Measurements from ENCODE around the gene COPG1. TPM values are rescaled to one million over a fixed set of nuclear protein-coding genes. Genes with fewer than 3 reads are reported as not detected.

Gene COPG1
- total and polyA plus RNA-seq, 2 donors (not counting 1 experiment from before 2014, with no cell fraction given): 48.9 to 85.9 TPM

DNA sequence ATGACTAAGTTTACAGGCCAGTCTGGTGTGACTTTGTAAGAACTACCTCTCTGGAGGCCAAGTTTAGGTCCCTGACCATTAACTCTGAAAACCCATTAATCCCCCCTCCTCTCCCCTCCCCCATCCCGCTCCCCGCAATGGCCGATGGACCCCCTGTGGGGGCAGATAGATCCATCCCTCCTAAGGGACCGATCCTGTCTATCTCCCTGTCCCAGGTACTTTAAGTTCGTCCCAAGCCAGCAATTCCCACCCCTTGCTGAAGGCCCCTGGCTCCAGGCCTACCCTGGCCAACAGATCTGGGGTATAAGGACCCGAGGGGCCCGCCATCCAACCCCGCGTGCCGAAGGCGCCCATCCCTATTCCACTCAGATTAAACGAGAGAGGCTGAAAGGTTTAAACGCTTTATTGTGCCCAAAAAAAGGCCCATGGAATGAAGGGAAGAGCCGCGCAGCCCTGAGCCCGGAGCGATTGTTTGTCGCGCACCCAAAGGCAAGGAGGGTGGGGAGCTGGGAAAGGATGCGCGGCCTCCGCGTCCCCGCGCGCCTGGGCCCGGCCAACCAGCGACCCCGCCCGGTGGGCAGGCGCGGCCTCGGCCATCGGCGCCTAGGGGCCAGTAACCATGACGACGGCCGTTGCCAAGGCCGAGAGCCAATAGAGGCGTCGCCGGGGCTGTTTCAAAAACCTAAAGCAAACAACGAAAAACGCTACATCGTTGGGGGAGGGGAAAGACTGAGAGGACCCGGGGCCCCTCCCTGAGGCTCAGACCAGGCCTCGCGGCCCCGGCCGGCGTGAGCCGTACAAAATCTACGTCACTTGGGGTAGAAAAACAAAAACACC, 65.2 kb downstream of the COPG1 start:
- H3K27ac ChIP-seq (ENCODE audit: low read length in 2 of 2): peak overlapping the region in 1 of 2 donors; percentile 23
- ChIA-PET CTCF (interaction anchor here (0.6 to 4.2 kb wide), 8 partner anchors 9 to 345 kb away, joined by 4 to 58 read pairs (median 10); partner anchors contain the start of gene HMCES), POLR2A (interaction anchor here (1.2 to 2.4 kb wide), 4 partner anchors 9 to 37 kb away, joined by 3 to 30 read pairs (median 4); partner anchors contain the start of gene HMCES)
- H3K4me3 Mint-ChIP-seq: peak overlapping the region; percentile 88
- no peak for TF ChIP-seq EZH2 (IDR thresholded peaks at IDR 0.05; ENCODE audit: borderline replicate concordance, insufficient read depth, low read depth, low read length, poor library complexity, severe bottlenecking)
- TF ChIP-seq, protein P1, sequence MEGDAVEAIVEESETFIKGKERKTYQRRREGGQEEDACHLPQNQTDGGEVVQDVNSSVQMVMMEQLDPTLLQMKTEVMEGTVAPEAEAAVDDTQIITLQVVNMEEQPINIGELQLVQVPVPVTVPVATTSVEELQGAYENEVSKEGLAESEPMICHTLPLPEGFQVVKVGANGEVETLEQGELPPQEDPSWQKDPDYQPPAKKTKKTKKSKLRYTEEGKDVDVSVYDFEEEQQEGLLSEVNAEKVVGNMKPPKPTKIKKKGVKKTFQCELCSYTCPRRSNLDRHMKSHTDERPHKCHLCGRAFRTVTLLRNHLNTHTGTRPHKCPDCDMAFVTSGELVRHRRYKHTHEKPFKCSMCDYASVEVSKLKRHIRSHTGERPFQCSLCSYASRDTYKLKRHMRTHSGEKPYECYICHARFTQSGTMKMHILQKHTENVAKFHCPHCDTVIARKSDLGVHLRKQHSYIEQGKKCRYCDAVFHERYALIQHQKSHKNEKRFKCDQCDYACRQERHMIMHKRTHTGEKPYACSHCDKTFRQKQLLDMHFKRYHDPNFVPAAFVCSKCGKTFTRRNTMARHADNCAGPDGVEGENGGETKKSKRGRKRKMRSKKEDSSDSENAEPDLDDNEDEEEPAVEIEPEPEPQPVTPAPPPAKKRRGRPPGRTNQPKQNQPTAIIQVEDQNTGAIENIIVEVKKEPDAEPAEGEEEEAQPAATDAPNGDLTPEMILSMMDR (IDR thresholded peaks at IDR 0.05): no peak
- peaks cover 0 to 27% (median 13%) of the 10 kb centered on the region in 4 experiments for H3K27me3 ChIP-seq (replicated peaks in 1 of 4; ENCODE audit: control extremely low read depth in 1 of 4, control insufficient read depth in 3 of 4, insufficient read depth in 4 of 4, low read length in 3 of 4)
- peak overlapping the region; percentile 60 to 84 (median 82) for H3K4me3 ChIP-seq (ENCODE audit: control extremely low read depth in 1 of 5, extremely low read depth in 1 of 5, insufficient read depth in 1 of 5, low read depth in 2 of 5, low read length in 4 of 5)
- ATAC-seq (ENCODE audit: low read depth) (peak; percentile 44), DNase-seq (peak; percentile 68)
- H3K9me3 ChIP-seq (ENCODE audit: control extremely low read depth in 1 of 3, control insufficient read depth in 2 of 3, insufficient read depth in 1 of 3, low read length in 2 of 3): no peaks in the 10 kb centered on the region
- H3K4me2 ChIP-seq (replicated peaks; ENCODE audit: low read depth, low read length, poor library complexity, severe bottlenecking): peak overlapping the region; percentile 97
- peaks cover 27% of the 10 kb centered on the region for H3K4me1 Mint-ChIP-seq
- peaks cover 15% of the 10 kb centered on the region for H3K27me3 Mint-ChIP-seq
- intact Hi-C loops (cut with micrococcal nuclease): loop anchor here (2.0 kb wide), 1 partner anchor 130 kb away; no protein-coding TSS in a partner anchor
- peak overlapping the region; percentile 74 for H3K9ac ChIP-seq (ENCODE audit: low read length)
- H3K27ac Mint-ChIP-seq: peak overlapping the region; percentile 80
- H3K79me2 ChIP-seq (ENCODE audit: control insufficient read depth, insufficient read depth, low read length): peaks cover 4% of the 10 kb centered on the region
- H3K9me3 Mint-ChIP-seq (ENCODE audit: insufficient read depth): no peaks in the 10 kb centered on the region
- peaks cover 19% of the 10 kb centered on the region for H4K20me1 ChIP-seq (ENCODE audit: control insufficient read depth, insufficient read depth, low read length, poor library complexity, severe bottlenecking)
- peaks cover 26 to 40% of the 10 kb centered on the region in 2 donors for H3K4me1 ChIP-seq (ENCODE audit: control insufficient read depth in 2 of 2, insufficient read depth in 2 of 2, low read length in 2 of 2)
- WGBS (ENCODE audit: insufficient coverage): 2% methylated on average over 46 of the region's 53 CpGs
- no peaks in the 10 kb centered on the region for H3K36me3 ChIP-seq (replicated peaks in 1 of 2; ENCODE audit: control extremely low read depth in 1 of 2, control insufficient read depth in 1 of 2, extremely low read depth in 1 of 2, insufficient read depth in 2 of 2, low read length in 1 of 2)
- H2AFZ ChIP-seq (ENCODE audit: insufficient read depth, low read depth, low read length, poor library complexity, severe bottlenecking): peak overlapping the region; percentile 24
